ENCODE data around the gene C5orf22.
"Not testable (repeated sequence)": the region's sequence is repeated elsewhere in the genome, so short reads cannot be mapped to it uniquely, and the experiment has no call there.

C5orf22 gene

GRCh38 chr5:31531888-31532547 is at the start of gene C5orf22, which contains the start of gene DROSHA:
Gene C5orf22, plus strand, starts transcription at chr5:31532301. Its CDS starts 92 bp downstream, at chr5:31532393.
Gene DROSHA, minus strand, starts transcription at chr5:31532093. Its CDS starts 3,034 bp downstream, at chr5:31529059.
- DNase-seq = peak; percentile 95

GRCh38 chr5:31485376-31486207 is 46.5 kb upstream of the C5orf22 start:
- no peak for DNase-seq

DNA sequence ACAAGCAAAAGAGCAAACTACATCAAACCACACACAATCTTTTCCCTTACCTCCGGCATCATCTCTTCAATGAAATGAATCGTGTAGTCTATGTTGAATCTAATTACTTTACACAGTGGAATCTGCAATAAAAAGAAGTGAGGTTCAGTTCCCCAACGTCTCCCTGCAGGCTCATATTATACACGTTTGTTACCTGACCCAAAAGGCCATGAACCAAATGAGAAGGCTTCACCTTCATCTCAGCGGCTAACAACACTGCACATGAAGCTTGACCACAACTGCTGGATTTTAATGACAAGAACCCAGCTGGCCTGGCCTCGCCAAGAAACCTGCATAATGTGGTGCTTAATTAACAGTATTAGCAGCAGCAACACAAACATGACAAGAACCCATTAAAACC is 45.7 kb upstream of the C5orf22 start:
- DNase-seq = no peak

DNA sequence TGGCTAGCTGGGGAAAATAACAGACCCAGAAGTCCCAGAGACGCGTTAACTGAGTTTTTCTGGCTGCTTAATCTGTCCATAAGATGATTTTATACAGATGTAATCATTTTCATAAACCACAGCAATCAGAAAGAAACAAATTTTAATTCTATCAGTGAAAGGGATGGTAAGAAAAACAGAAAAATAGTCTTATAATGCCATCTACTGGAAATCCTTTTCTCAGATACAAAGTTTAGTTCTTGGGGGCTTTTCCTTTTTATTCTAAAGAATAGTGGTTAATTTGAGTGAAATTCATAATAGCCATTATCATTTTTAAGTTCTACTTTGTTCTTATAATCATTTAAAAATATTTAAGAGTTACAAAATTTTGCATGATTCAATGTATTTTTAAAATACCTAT is 44.6 kb upstream of the C5orf22 start:
- no peak for DNase-seq

GRCh38 chr5:31492869-31493268 is 39.2 kb upstream of the C5orf22 start:
- no peak for DNase-seq

- DNase-seq = no peak
Observed at GRCh38 chr5:31495336-31495735, 36.8 kb upstream of the C5orf22 start.

- no peak for DNase-seq
Observed at GRCh38 chr5:31496301-31496700, 35.8 kb upstream of the C5orf22 start.

- DNase-seq = no peak
Observed at GRCh38 chr5:31496891-31497290, 35.2 kb upstream of the C5orf22 start.

DNA sequence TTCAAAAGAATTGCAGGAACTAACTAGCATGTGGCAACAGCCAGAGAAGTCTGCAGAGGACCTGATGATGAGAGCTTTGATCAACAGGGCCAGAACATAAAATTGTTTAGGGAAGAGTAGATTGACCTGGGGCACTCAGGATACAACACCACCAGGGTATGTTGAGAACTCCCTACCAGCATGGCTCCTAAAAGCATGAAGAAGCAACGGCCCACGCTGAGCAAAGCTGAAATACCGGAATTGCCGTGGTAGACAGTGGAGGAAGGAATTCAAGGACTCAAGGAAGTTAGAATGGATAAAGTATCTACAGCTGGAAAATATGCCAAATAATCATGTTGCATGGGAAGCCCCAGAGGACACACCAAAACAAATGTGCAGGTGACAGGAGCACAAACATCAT is 31.8 kb upstream of the C5orf22 start:
- DNase-seq = no peak

DNA sequence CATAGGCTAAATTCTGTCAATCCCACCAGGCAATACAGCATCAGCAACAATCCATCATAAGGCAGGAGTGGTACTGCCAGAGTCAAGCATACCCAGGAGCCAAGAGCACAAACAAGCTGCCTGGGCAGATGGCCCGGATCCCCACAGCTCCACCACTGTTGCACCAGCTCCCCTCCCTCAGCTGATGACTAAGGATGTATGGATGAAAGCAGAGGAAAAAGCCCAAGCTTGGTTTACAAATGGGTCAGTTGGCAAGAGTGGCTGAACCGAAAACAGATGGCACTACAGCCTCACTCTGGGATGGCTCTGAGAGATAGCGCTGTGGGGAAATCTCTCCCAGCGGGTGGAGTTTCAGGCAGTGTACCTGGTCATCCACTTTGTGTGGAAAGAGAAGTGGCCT is 29.6 kb upstream of the C5orf22 start:
- no peak for DNase-seq

DNA sequence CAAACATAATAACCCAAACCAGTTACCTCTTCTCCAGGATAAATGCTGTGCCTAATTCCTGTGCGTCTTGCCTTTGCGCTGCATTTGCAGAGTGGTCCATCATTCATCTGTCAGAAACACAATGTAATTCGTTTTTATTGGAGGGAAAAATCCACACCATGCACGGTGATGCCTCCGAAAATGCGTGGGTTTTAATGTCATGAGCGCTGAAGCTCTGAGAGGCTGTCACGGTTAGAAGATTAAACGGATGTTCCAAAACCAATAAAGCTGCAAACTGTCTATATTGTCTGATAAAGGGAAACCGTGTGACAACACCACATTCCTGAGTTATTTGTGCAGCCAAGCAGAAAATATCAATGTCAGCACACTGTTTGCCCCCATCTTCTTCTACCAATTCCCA is 27.6 kb upstream of the C5orf22 start:
- DNase-seq = no peak

GRCh38 chr5:31511305-31511704 is 20.8 kb upstream of the C5orf22 start:
- no peak for DNase-seq

- DNase-seq = no peak
Observed at GRCh38 chr5:31516802-31517201, 15.3 kb upstream of the C5orf22 start.

GRCh38 chr5:31523041-31523440 is 9.1 kb upstream of the C5orf22 start:
- no peak for DNase-seq

DNA sequence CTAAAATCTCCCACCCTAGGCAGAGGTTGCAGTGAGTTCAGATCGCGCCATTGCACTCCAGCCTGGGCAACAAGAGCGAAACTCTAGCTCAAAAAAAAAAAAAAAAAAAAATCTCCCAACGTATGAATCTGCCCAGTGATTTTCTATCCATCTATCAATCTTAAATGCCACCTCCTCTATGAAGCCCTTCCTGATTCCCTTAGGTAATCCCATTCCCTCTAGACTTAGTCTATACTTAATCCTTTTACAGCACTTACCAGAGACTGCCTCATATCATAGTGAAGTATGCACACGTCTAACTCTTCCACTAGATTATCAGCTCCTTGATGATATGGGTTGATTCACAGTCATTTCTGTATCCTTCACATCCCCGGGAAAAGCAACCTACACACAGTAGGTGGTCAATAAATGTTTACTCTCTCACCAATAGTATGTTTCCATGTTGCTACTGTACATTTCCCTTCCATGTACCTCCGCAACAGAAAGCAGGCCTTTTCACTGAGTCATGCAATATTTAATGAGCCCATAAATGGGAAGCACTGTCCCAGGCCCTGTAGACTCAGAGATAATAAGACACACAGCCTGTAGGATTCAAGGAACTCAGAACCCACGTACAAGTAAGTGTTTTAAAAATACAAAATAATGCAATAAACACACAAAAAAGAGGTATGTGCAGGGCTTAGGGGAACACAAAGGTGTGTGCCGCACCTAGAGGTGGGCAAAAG is 1.4 kb upstream of the C5orf22 start:
- no peak for DNase-seq

GRCh38 chr5:31531543-31531887 is 586 bp upstream of the C5orf22 start:
- peak; percentile 14 for DNase-seq

- DNase-seq = no peak
Observed at GRCh38 chr5:31534527-31535046, 2.5 kb downstream of the C5orf22 start.

- DNase-seq = no peak
Observed at GRCh38 chr5:31536873-31537272, 4.8 kb downstream of the C5orf22 start.

DNA sequence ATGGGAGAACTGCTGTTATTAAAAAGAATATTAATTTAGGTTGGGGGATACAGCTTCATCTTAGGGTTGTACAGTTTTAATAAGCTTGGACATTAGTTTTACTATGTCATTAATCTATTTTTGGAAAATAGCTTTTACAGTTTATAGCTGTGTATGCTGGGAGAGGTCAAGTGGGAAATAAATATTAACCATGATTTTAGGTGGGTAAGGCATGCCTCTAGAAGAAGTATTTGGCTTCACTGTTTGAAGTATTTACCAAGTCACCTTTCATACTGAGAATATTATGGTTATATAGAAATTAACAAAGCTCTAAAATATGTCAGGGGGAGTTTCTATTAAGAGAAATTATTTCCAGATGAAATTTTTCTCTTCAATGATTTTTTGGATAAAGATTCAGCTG is 5.2 kb downstream of the C5orf22 start:
- no peak for DNase-seq

DNA sequence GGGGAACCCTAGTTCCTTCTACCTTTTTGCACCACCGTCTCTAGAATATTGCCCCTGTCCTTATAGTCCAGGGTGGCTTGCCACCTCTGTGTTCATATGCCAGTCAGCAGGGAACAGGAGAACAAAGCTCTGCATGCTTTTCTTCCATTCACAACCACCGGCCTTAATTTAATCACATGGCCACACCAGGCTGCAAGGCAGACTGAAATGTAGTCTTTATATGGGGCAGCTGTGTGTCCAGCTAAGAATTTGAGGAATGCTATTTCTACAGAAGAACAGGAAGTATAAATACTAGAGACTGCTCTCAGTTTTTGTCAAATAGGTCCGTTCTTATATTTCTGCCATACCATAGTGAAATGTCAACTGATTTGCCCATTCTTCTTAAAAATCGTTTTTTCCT is 5.8 kb downstream of the C5orf22 start:
- DNase-seq = peak; percentile 32

DNA sequence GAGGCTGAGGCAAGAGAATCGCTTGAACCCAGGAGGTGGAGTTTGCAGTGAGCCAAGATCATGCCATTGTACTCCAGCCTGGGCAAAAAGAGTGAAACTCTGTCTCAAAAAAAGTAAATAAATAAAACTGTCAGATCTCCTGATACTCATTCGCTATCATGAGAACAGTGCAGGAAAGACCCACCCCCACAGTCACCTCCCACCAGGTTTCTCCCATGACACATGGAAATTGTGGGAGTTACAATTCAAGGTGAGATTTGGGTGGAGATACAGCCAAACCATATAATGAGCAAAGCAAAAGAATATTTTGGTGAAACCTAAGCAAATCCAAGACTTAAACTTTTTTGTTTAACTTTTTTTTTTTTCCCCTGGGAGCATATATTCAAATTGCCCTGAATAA is 17.0 kb downstream of the C5orf22 start:
- not testable (repeated sequence) for DNase-seq

DNA sequence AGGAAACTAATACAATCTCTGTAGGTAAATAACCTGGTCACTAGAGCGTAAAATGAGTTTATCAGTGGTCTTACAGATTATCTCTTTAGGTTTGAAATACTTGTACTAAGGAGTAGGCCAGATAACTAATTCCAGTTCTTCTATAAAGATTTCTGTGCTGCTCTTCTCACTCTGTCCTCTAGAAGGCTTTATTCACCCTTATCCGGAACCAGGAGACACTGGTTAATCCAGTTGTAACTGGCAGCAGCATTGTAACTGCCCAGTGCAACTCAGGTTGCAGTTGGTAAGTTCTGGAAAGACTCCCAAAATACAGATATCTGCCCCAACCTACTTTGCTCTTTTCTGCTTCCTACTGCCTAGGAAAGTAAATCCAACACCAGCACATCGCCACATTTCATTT is 19.8 kb downstream of the C5orf22 start:
- DNase-seq = no peak

GRCh38 chr5:31553863-31554262 is 21.8 kb downstream of the C5orf22 start:
- DNase-seq = no peak

- DNase-seq = no peak
Observed at GRCh38 chr5:31554552-31554951, 22.5 kb downstream of the C5orf22 start.
